ENCODE results near the gene ANGPTL2. TPM values are rescaled to one million over a fixed set of nuclear protein-coding genes. Genes with fewer than 3 reads are reported as not detected.
A peak's percentile ranks its signal among the peaks of the same experiment; 100 is the strongest.

ANGPTL2 gene
- total and polyA plus RNA-seq, 4 donors: 13.4 to 51.2 (median 40.7) TPM

- Histone ChIP-seq H3K4me3 (ENCODE audit: low read length in 2 of 2) (no peak overlapping the region), H3K27ac (ENCODE audit: low read depth in 1 of 2, low read length in 2 of 2) (no peak overlapping the region), H3K9me3 (ENCODE audit: control insufficient read depth, low read length) (no peaks in the 10 kb centered on the region), H3K36me3 (ENCODE audit: control insufficient read depth in 1 of 2, insufficient read depth in 2 of 2, low read length in 1 of 2) (no peaks in the 10 kb centered on the region), H3K4me1 (ENCODE audit: control insufficient read depth in 1 of 2, insufficient read depth in 2 of 2, low read length in 2 of 2) (peaks cover 0 to 7% of the 10 kb centered on the region in 2 donors), H3K27me3 (ENCODE audit: control insufficient read depth in 1 of 2, insufficient read depth in 2 of 2, low read length in 1 of 2) (no peaks in the 10 kb centered on the region)
- ATAC-seq (ENCODE audit: low FRiP score): peak; percentile 47
- intact Hi-C loops (cut with DNase I): no loop called here
- WGBS, 2 donors: 33 to 35% methylated on average over 4 of the region's 4 CpGs
- no peak for DNase-seq
Measured at GRCh38 chr9:127059765-127060361, 62.6 kb downstream of the ANGPTL2 start.

DNA sequence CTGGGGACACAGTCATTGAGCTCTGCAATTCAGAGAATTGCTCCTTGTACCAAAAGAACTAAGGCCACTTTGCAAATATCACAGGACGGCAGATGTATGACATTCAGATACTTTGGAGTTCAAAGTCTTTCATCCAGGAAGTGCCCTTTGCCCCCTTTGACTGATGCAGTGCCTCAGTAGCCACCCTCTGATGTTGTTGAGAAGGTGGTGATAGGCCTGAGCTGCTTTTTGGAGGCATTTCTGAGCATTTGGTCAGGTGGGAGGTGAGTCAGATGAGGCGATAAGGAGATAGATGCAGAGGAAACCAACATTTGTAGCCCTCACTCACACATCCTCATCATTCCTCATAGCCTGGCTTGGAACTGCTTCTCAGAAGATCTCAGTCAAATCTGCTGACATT is 63.4 kb downstream of the ANGPTL2 start:
- Histone ChIP-seq H3K4me1 (ENCODE audit: control insufficient read depth in 1 of 2, insufficient read depth in 2 of 2, low read length in 2 of 2) (peaks cover 0 to 7% of the 10 kb centered on the region in 2 donors), H3K36me3 (ENCODE audit: control insufficient read depth in 1 of 2, insufficient read depth in 2 of 2, low read length in 1 of 2) (no peaks in the 10 kb centered on the region), H3K9me3 (ENCODE audit: control insufficient read depth, low read length) (no peaks in the 10 kb centered on the region), H3K27ac (ENCODE audit: low read depth in 1 of 2, low read length in 2 of 2) (no peak overlapping the region), H3K27me3 (ENCODE audit: control insufficient read depth in 1 of 2, insufficient read depth in 2 of 2, low read length in 1 of 2) (no peaks in the 10 kb centered on the region), H3K4me3 (ENCODE audit: low read length in 2 of 2) (no peak overlapping the region)
- intact Hi-C loops (cut with DNase I): no loop called here
- no peak for DNase-seq
- WGBS, 2 donors: 92 to 96% methylated on average over 2 of the region's 2 CpGs
- no peak for ATAC-seq (ENCODE audit: low FRiP score)

DNA sequence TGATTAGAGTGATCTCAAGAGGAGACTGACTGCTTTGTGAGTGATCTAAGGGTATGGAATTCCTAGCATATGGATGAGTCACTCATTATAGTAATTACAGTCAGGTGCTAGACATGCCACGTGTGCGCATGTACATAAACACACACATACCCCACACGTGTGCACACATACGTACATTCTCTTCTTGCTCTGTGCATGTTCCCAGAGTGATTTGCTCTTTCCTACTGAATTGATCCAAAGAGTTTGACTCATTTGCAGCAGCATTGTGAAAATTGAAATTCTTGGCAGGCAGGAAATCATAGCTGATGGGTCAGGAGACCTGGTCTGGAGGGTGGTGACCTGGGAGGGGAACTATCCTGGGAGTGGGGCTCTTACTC is 63.8 kb downstream of the ANGPTL2 start:
- H3K27me3 ChIP-seq (ENCODE audit: control insufficient read depth in 1 of 2, insufficient read depth in 2 of 2, low read length in 1 of 2): no peaks in the 10 kb centered on the region
- H3K4me1 ChIP-seq (ENCODE audit: control insufficient read depth in 1 of 2, insufficient read depth in 2 of 2, low read length in 2 of 2): peaks cover 0 to 7% of the 10 kb centered on the region in 2 donors
- no peak overlapping the region for H3K27ac ChIP-seq (ENCODE audit: low read depth in 1 of 2, low read length in 2 of 2)
- H3K9me3 ChIP-seq (ENCODE audit: control insufficient read depth, low read length): no peaks in the 10 kb centered on the region
- ATAC-seq (ENCODE audit: low FRiP score): no peak
- no peak for DNase-seq
- H3K4me3 ChIP-seq (ENCODE audit: low read length in 2 of 2): no peak overlapping the region
- intact Hi-C loops (cut with DNase I): no loop called here
- 89% methylated on average over 4 of the region's 4 CpGs for WGBS, 2 donors
- no peaks in the 10 kb centered on the region for H3K36me3 ChIP-seq (ENCODE audit: control insufficient read depth in 1 of 2, insufficient read depth in 2 of 2, low read length in 1 of 2)

DNA sequence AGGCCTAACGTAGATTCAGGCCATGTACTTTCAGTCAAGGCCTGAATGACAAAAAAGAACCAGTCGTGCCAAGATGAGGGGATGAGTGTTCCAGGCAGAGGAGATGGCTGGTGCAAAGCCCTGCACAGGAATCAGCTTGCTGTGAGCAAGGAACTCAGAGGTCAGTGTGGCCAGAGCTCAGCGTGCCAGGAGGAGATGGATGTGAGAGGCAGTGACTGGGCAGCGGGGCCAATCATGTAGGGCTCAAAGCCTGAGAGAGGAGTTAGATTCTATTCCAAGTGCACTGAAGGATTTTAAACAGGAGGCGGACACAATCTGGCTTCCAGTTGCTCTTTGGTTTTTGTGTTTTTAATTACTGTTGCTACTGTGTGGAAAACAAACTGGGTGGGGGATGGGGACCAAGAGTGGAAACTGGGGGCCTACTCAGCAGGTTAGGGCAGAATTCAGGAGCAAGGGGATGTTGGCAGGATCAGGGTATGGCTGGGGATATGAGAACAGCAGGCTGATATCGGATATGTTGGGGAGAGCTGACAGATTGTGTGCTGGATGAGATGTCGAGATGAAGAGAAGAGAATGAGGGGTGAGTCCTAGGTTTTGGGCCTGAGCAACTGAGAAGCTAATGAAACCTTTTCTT is 64.3 kb downstream of the ANGPTL2 start:
- 58 to 59% methylated on average over 7 of the region's 7 CpGs for WGBS, 2 donors
- Histone ChIP-seq H3K4me3 (ENCODE audit: low read length in 2 of 2) (no peak overlapping the region), H3K27ac (ENCODE audit: low read depth in 1 of 2, low read length in 2 of 2) (no peak overlapping the region), H3K4me1 (ENCODE audit: control insufficient read depth in 1 of 2, insufficient read depth in 2 of 2, low read length in 2 of 2) (peaks cover 0 to 7% of the 10 kb centered on the region in 2 donors), H3K36me3 (ENCODE audit: control insufficient read depth in 1 of 2, insufficient read depth in 2 of 2, low read length in 1 of 2) (no peaks in the 10 kb centered on the region), H3K27me3 (ENCODE audit: control insufficient read depth in 1 of 2, insufficient read depth in 2 of 2, low read length in 1 of 2) (no peaks in the 10 kb centered on the region), H3K9me3 (ENCODE audit: control insufficient read depth, low read length) (no peaks in the 10 kb centered on the region)
- ATAC-seq (ENCODE audit: low FRiP score) (no peak), DNase-seq (peak in 1 of 2 donors; percentile 67)
- intact Hi-C loops (cut with DNase I): no loop called here

- Histone ChIP-seq H3K9me3 (ENCODE audit: control insufficient read depth, low read length) (no peaks in the 10 kb centered on the region), H3K27me3 (ENCODE audit: control insufficient read depth in 1 of 2, insufficient read depth in 2 of 2, low read length in 1 of 2) (no peaks in the 10 kb centered on the region), H3K36me3 (ENCODE audit: control insufficient read depth in 1 of 2, insufficient read depth in 2 of 2, low read length in 1 of 2) (no peaks in the 10 kb centered on the region), H3K4me1 (ENCODE audit: control insufficient read depth in 1 of 2, insufficient read depth in 2 of 2, low read length in 2 of 2) (peaks cover 0 to 7% of the 10 kb centered on the region in 2 donors), H3K27ac (ENCODE audit: low read depth in 1 of 2, low read length in 2 of 2) (no peak overlapping the region), H3K4me3 (ENCODE audit: low read length in 2 of 2) (no peak overlapping the region)
- no peak for ATAC-seq (ENCODE audit: low FRiP score)
- 86 to 92% methylated on average over 3 of the region's 3 CpGs for WGBS, 2 donors
- intact Hi-C loops (cut with DNase I): no loop called here
- no peak for DNase-seq
Measured at GRCh38 chr9:127056446-127056845, 66.0 kb downstream of the ANGPTL2 start.

DNA sequence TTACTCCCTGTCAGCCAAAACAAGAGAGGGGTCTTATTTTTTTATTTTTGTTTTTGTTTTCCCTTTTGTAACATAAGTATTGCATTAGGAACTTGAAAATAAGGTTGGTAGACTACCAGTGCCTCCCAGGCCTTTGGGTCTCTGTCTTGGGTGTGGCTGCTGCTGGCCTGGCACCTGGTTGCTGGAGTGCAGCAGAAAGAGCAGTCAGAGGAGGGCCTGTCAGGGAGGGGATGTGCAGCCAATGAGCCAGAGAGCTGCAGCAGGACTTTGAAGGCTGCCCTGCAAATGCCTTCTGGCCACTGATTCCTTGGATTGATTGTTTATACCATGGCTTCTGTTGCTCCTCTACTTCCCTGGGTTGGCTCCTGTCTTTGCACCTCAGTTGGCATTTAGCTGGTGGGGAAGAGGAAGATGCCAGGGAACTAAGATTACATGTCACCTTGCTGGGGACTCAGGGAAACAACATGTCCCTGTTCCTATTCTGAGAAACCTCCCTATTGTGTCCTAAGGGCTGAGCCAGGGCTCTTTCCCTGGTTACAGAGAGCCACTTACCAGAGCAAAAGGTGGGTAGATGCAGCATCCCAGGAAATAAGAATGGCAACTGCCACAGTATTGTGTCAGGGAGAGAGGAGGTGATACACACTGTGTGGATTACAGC is 66.6 kb downstream of the ANGPTL2 start:
- Histone ChIP-seq H3K9me3 (ENCODE audit: control insufficient read depth, low read length) (no peaks in the 10 kb centered on the region), H3K4me1 (ENCODE audit: control insufficient read depth in 1 of 2, insufficient read depth in 2 of 2, low read length in 2 of 2) (peaks cover 0 to 7% of the 10 kb centered on the region in 2 donors), H3K36me3 (ENCODE audit: control insufficient read depth in 1 of 2, insufficient read depth in 2 of 2, low read length in 1 of 2) (no peaks in the 10 kb centered on the region), H3K27me3 (ENCODE audit: control insufficient read depth in 1 of 2, insufficient read depth in 2 of 2, low read length in 1 of 2) (no peaks in the 10 kb centered on the region), H3K27ac (ENCODE audit: low read depth in 1 of 2, low read length in 2 of 2) (no peak overlapping the region), H3K4me3 (ENCODE audit: low read length in 2 of 2) (no peak overlapping the region)
- no peak for DNase-seq
- intact Hi-C loops (cut with DNase I): no loop called here
- no peak for ATAC-seq (ENCODE audit: low FRiP score)

DNA sequence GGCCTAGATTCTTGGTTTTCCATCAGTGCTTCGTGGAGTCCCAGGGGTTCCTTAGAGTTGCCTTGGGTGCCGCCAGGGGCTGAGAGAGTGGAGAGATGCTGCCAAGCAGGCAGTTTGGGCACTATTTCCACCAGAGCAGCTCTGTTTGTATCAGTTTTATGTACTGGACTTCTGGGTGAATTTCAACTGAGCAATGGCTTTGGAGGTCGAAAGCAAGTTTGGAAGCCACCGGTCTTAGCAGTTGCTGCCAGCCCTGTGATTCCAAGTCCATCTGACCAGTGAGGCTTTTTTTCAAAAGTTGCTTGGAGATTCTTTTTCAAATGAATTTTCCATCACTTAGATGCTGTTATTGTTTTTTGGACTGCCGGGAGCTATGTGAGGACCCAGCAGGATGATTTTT is 68.5 kb downstream of the ANGPTL2 start:
- no peaks in the 10 kb centered on the region for H3K27me3 ChIP-seq (ENCODE audit: control insufficient read depth in 1 of 2, insufficient read depth in 2 of 2, low read length in 1 of 2)
- peak; percentile 45 for ATAC-seq (ENCODE audit: low FRiP score)
- intact Hi-C loops (cut with DNase I): loop anchor here in 1 of 2 donors (5.0 kb wide), 1 partner anchor 133 kb away; no protein-coding TSS in a partner anchor

DNA sequence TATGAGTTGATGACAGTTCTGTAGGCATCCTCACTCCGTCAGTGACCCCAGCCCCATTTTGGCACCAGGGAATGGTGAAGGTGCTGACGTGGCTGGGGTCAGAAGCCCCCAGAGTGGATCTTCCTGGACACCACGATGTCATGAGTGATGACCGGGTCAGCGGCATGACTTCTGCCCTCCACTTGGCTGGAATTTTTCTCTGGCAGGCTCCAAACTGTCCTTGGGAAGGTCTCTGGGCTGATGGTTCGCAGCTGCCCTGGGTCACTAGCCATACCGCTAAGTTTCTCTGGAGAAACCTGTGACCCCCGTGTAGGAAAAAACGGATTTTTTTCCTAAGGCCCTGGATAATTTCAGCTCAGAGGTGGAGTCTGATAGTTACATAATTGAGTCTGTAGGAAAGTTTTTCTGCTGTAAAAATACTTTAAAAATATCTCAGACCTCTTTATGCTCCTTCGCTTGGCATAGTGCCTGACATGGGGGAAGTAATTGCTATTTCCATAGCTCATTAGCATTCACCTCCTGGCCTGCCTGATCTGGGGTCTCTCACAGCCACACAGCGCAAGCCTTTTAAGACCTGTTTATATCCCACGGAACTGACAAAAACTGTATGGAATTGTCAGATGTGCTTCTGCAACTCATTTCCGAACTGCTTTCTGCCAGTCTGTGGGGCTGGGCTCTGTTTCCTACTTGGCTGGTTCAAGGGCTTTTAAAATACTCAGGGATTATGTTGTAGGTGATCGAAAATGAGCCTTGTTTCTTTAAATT is 69.2 kb downstream of the ANGPTL2 start:
- no peak for DNase-seq
- intact Hi-C loops (cut with DNase I): loop anchor here in 1 of 2 donors (5.0 kb wide), 1 partner anchor 134 kb away; no protein-coding TSS in a partner anchor
- Histone ChIP-seq H3K27ac (ENCODE audit: low read depth in 1 of 2, low read length in 2 of 2) (peak overlapping the region; percentile 11 to 32), H3K9me3 (ENCODE audit: control insufficient read depth, low read length) (no peaks in the 10 kb centered on the region), H3K27me3 (ENCODE audit: control insufficient read depth in 1 of 2, insufficient read depth in 2 of 2, low read length in 1 of 2) (no peaks in the 10 kb centered on the region), H3K4me3 (ENCODE audit: low read length in 2 of 2) (no peak overlapping the region), H3K36me3 (ENCODE audit: control insufficient read depth in 1 of 2, insufficient read depth in 2 of 2, low read length in 1 of 2) (no peaks in the 10 kb centered on the region), H3K4me1 (ENCODE audit: control insufficient read depth in 1 of 2, insufficient read depth in 2 of 2, low read length in 2 of 2) (no peaks in the 10 kb centered on the region)
- no peak for ATAC-seq (ENCODE audit: low FRiP score)
- 27 to 36% methylated on average over 14 of the region's 14 CpGs for WGBS, 2 donors

More for the DNA sequence above, 68.5 kb downstream of the ANGPTL2 start:
- no peaks in the 10 kb centered on the region for H3K36me3 ChIP-seq (ENCODE audit: control insufficient read depth in 1 of 2, insufficient read depth in 2 of 2, low read length in 1 of 2)
- 8 to 15% methylated on average over 5 of the region's 5 CpGs for WGBS, 2 donors
- H3K27ac ChIP-seq (ENCODE audit: low read depth in 1 of 2, low read length in 2 of 2): peak overlapping the region; percentile 11 to 23
- H3K4me1 ChIP-seq (ENCODE audit: control insufficient read depth in 1 of 2, insufficient read depth in 2 of 2, low read length in 2 of 2): no peaks in the 10 kb centered on the region
- H3K4me3 ChIP-seq (ENCODE audit: low read length in 2 of 2): no peak overlapping the region
- DNase-seq: no peak
- H3K9me3 ChIP-seq (ENCODE audit: control insufficient read depth, low read length): no peaks in the 10 kb centered on the region
